ENCODE data around the gene IRF3.

- TF ChIP-seq POLR2A (IDR thresholded peaks at IDR 0.05; ENCODE audit: low read depth) = no peak
- no peak for TF ChIP-seq POLR2AphosphoS5 (IDR thresholded peaks at IDR 0.05)
- TF ChIP-seq CTCF (IDR thresholded peaks at IDR 0.05) = no peak
- no peak for TF ChIP-seq EP300 (IDR thresholded peaks at IDR 0.05)
These were observed 20.2 kb upstream of the IRF3 start for GRCh38 chr19:49685845-49686332.

Measured in esophagus muscularis mucosa (tissue), 4 donors.